Measurements from ENCODE around the gene FGFR2.
A peak's percentile ranks its signal among the peaks of the same experiment; 100 is the strongest.

FGFR2 gene

GRCh38 chr10:121609426-121610380 lies 11.5 kb upstream of the FGFR2 start:
- no peak for DNase-seq

- peak in 1 of 2 donors; percentile 38 for DNase-seq
Observed at GRCh38 chr10:121608469-121609190, 10.4 kb upstream of the FGFR2 start.

- no peak for DNase-seq
Observed at GRCh38 chr10:121607310-121608055, 9.2 kb upstream of the FGFR2 start.

- DNase-seq, result no peak
Observed at GRCh38 chr10:121605708-121606107, 7.5 kb upstream of the FGFR2 start.

- DNase-seq, result no peak
Observed at GRCh38 chr10:121601458-121601857, 3.2 kb upstream of the FGFR2 start.

- no peak for DNase-seq
Observed at GRCh38 chr10:121600611-121601010, 2.4 kb upstream of the FGFR2 start.

GRCh38 chr10:121599947-121600346 lies 1.7 kb upstream of the FGFR2 start:
- DNase-seq, result no peak

- peak in 1 of 2 donors; percentile 77 for DNase-seq
Observed at GRCh38 chr10:121597504-121598262, 561 bp downstream of the FGFR2 start.

GRCh38 chr10:121596689-121597503 lies 1.3 kb downstream of the FGFR2 start:
- peak; percentile 70 to 77 for DNase-seq

GRCh38 chr10:121595806-121596688 lies 2.2 kb downstream of the FGFR2 start:
- peak in 1 of 2 donors; percentile 68 for DNase-seq

GRCh38 chr10:121595351-121595805 lies 2.9 kb downstream of the FGFR2 start:
- no peak for DNase-seq

GRCh38 chr10:121594623-121595350 lies 3.5 kb downstream of the FGFR2 start:
- no peak for DNase-seq

GRCh38 chr10:121594076-121594475 lies 4.2 kb downstream of the FGFR2 start:
- DNase-seq, result no peak

GRCh38 chr10:121593281-121594075 lies 4.8 kb downstream of the FGFR2 start:
- peak in 1 of 2 donors; percentile 45 for DNase-seq

- no peak for DNase-seq
Observed at GRCh38 chr10:121592155-121592890, 5.9 kb downstream of the FGFR2 start.

GRCh38 chr10:121591186-121591585 lies 7.1 kb downstream of the FGFR2 start:
- DNase-seq, result no peak

GRCh38 chr10:121590772-121591171 lies 7.5 kb downstream of the FGFR2 start:
- DNase-seq, result no peak

GRCh38 chr10:121589553-121589952 lies 8.7 kb downstream of the FGFR2 start:
- DNase-seq, result no peak
